NCI-H446 (cell line): ENCODE data around the gene ADCY4.
"Not testable (repeated sequence)": the region's sequence is repeated elsewhere in the genome, so short reads cannot be mapped to it uniquely, and the experiment has no call there.

Source experiments
- DNase-seq, 2 experiments: peaks; one replicate each; lab custom pipeline; 2025; lab: John Stamatoyannopoulos, UW

The ADCY4 gene

DNA sequence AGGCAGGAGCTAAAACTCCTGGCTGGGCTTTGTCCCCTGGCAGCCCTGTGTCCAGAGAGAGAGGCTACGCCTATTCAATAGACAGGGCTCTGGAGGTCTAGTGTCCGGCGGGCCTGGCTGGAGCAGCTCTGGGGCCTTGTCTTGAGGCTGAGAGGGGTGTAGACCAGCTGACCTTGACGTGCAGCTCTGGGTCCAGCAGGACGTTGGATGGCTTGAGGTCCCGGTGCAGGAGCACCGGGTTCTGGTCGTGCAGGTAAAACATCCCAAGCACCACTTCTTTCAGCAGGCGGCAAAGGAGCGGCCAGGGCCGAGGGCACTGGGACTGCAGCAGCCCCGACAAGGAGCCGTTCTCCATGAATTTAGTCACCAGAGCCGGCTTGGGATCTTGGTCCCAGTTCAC is 4.0 kb upstream of the ADCY4 start:
- DNase-seq = no peak

GRCh38 chr14:24337824-24338175 is 2.9 kb upstream of the ADCY4 start:
- DNase-seq = no peak

DNA sequence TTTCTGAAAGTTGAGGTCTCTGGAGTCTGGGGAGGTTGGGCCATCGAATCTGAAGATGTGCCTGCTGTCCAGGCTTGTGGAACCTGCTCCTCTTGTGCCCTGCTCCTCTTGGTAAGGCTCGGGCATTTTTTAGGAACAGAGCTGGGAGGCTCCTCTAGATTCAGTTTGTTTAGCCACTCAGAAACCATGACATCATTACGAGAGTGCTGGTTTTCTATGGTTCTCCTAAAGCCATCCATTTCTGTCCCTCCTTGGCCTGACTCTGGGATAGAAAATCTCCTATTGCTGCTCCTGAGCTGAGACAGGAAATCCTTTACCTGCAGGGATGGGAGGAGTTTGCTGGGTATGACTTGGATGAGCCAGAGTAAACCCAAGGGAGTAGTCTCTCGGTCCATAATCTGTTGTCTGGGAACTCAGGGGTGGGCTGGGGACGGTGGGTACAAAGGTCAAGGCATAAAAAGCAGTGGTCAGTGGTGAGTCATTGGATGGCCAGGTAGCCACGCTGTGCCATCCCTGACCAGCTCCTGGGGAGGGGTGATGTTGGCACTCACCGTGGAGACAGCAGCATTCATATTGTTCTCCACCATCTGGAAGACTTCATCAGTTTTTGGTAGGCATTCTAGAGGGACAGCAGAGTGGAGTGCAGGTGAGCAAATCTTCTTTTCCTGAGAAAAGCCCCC is 2.4 kb upstream of the ADCY4 start:
- DNase-seq = no peak

DNA sequence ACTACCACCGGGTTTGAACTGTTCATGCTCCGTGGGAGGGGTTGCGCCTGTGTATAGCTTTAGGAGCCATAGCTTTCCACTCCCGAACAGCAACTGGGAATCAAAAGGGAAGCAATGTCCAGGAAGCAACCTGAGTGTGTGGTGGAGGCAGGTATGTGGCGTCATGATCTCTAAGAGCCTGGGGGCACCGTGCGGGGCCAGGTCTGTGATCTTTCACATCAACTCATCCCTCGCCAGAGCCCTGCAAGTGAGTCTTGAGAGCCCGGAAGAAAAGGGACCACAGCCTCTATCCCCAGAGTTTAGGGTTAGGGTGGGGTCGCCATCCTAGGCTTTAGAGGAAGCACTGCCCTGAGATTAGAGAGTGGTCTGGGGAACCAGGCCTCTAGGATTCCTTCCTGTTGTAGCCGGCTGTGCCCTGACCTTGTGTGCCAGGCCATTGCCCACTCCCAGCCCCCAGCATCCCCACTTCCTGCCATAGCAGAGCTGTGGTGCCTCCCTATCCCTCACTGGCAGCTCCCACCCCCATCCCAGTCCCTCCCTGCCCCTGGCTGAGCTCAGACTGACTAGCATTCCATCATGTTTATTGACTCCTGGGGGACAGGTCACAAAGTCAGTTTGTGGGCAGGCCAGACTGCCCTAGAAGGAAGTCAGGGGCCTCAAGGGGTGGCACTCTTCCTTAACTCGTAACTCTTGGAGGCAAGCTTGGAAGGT is 745 bp upstream of the ADCY4 start:
- no peak for DNase-seq

GRCh38 chr14:24332268-24332993 is 2.4 kb downstream of the ADCY4 start:
- DNase-seq = peak in 1 of 2 experiments; percentile 60

DNA sequence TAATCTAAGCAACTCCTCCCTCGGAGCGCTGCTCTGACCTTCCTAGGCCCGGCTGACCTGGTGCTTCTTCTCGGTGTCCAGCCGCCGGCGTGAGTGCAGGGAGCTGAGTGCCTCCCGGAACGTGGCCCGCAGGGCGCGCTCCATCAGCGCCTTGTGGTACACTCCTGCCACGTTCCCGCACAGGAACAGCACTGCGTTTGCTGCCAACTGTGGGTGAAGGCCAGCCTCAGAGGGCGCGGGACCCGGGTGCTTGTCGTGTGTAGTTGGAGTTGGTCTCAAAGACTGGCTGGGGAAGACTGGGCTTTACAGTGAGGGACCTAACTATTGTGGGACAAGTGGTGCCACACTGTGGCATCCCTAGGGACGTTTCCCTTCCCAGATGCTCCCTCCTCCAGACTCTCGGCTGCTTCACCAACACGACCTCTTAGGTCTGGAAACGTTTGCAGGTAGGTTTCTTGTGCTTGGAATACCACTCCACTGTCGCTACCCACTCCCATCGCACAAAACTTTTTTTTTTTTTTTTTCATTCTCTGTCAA is 3.1 kb downstream of the ADCY4 start:
- no peak for DNase-seq

GRCh38 chr14:24330973-24331674 is 3.7 kb downstream of the ADCY4 start:
- no peak for DNase-seq

DNA sequence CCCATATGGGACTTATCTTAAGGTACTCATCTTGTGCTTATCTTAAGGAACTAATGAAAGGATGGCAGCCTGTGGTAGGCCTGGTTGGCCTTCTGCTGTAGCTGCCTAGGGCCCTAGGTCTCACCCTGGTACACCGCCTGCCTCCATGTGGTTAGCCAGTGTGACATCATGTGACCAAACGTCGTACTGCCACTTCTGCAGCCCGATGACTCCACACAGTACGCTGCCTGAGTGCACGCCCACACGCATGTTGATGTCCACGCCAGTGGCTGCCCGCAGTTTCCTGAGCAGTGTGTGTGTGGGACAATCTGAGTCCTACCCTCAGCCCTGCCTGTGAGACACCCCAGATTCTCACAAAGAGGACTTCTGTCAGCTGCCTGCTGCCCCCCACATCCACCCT is 5.1 kb downstream of the ADCY4 start:
- DNase-seq = no peak

GRCh38 chr14:24329073-24329663 is 5.7 kb downstream of the ADCY4 start:
- no peak for DNase-seq

DNA sequence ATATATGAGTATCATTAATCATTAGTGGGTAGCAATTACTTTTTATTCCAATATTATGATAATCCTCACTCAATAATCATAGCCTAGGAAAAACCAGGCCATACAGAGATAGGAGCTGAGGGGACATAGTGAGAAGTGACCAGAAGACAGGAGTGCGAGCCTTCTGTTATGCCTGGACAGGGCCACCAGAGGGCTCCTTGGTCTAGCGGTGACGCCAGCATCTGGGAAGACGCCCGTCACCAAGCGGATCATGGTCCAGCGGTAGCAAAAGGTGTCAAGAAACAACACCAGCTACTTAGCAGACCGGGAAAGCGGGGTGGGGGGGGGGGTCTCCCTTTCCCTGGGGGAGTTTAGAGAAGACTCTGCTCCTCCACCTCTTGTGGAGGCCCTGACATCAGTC is 7.0 kb downstream of the ADCY4 start:
- DNase-seq = not testable (repeated sequence)

DNA sequence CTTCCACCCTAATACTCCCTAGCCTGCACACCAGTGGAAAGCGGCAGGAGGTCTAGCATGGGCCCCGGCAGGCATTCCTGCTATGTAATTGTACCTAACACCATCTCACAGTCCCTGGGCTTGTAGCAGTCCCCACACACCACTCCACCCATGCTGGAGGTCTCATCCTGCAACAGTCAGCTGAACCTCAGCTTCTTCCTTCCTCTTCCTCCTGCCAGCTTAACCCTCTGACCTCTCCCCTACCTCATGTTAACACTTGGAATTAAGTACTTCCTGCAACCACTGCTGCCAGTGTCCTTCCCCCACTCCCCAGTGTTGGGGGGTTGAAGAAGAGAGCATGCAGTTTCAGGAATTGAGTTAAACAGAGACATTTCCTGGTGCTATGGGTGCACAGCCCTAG is 7.6 kb downstream of the ADCY4 start:
- DNase-seq = no peak

GRCh38 chr14:24325963-24326362 is 8.9 kb downstream of the ADCY4 start:
- no peak for DNase-seq

GRCh38 chr14:24325041-24325530 is 9.8 kb downstream of the ADCY4 start:
- no peak for DNase-seq

DNA sequence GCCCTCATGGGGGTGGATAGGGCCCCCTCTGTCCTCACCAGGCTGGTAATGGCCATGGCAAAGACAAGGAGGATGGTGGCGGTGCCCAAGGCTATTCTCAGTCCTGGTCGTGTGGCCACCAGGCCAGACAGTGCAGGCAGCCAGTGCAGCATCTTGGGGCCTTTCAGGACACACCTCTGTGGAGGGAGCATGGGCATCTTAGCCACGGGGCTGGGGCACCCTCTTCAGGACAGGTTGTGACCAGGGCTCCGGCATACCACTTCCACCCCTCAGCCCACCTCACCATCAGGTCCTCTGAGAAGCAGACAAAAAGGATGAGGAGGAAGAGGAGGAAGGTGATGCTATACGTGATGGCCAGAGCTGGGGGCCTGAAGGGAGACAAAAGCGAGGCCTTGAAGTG is 10.8 kb downstream of the ADCY4 start:
- no peak for DNase-seq

DNA sequence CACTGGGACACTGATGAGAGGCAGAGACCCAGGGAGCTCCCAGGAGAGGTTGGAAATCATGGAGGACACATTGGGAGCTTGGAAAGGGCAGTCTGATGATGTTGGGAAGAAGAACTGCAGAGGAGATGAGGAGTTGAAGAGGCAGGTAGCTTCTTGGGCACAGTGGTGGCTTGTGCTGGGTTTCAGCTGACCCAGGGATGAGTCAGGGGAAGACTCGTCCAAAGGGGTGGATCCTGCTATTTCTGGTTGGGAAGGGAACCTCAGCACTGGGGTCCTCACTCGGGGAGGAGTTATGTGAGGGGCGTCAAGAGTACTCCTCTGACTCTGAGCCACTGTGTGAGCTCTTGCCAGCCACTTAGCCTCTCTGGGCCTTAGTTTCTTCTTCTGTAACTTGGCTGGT is 11.5 kb downstream of the ADCY4 start:
- DNase-seq = no peak

DNA sequence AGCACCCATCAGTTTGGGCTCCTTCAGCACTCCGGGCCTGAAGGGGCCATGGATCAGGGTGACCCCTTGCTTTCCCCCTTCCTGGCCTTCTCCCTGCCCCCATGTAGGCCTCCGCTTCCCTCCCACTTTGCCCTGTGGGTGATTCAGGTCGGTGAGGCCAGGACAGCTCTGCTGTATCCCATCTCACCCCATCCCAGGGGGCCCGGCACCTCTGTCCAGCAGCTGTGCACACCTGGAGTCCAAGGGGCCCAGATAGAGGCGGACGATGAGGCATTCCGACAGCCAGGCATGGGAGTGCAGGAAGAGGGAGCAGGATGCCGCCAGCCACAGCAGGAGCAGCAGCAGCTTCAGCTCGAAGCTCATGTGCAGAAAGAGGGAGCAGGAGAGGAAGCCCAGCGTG is 12.2 kb downstream of the ADCY4 start:
- DNase-seq = no peak

DNA sequence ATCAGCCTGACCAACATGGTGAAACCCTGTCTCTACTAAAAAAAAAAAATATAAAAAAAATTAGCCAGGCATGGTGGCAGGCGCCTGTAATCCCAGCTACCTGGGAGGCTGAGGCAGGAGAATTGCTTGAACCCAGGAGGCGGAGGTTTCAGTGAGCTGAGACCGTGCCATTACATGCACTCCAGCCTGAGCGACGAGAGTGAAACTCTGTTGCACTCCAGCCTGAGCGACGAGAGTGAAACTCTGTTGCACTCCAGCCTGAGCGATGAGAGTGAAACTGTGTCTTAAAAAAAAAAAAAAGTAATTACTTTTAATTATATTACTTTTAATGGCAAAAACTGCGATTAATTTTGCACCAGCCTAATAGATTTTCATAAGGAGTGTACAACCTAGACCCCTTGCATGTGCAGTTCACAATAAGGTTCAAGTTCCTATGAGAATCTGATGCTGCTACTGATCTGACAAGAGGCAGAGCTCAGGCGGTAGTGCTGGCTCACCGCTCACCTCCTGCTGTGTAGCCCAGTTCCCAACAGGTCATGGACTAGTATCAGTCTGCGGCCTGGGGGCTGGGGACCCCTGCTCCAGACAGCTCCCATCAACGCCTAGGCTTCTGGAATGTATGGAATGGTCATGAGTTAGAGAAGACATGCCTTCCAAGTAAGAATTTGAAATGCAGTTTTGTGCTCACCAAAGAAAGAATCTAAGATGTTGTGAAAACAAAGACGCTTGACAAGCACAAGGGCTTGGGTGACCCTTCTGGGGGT is 13.5 kb downstream of the ADCY4 start:
- DNase-seq = no peak

DNA sequence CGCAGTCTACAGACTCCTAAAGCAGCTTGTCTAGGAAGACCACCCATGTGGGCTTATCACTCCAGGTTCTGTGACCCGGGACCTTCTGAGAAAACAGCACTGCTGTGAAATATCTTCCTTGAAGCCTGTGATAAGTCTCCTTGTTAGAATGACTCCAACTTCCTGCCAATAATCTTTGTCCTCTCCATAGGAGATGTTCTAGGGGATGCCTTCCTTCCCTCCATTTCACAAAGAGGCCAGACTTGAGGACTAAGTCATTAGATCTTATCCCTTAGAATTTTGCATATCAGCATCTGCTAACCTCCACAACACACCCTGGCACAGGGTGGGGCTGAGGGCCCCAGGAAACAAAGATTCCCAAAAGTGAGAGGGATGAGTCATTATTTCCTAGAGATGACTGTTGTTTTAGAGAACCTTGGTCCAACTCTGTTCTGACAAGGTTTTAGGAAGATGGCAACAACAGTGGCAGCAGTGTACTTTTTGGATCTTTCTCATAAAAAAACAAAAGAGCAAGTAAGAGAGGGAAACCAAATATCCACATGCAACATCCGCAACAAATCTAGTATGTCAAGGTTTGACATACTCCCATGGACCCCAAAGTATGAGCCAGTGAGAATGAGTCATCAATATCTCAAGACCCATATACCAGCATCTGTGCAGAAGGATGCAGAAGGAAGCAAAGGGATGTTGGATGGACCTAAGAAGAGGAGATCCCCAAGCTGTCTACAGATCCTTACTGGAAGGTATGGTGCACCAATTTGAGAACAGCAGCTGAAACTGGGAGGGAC is 17.5 kb downstream of the ADCY4 start:
- no peak for DNase-seq

GRCh38 chr14:24316597-24316950 is 18.3 kb downstream of the ADCY4 start:
- DNase-seq = no peak
